Uterus (tissue), 2 donors: ENCODE results near the gene IRF2BPL.

Experiments used
- CTCF ChIP-seq, 4 experiments: fragments of 200-600 bp in 2 of 4; fragments of 450-650 bp in 2 of 4; sonication (generic) in 2 of 4; IDR thresholded peaks; one replicate each; pipeline ENCODE4 v1.5.1; 2016 to 2019; ENCODE audit warnings: antibody characterized with exemption in 4 of 4, mild to moderate bottlenecking in 2 of 4, moderate library complexity in 1 of 4
- POLR2A ChIP-seq, 2 donors: fragments of 450-650 bp; IDR thresholded peaks; one replicate each; pipeline ENCODE4 v1.6.1; 2016; ENCODE audit warnings: antibody characterized with exemption in 2 of 2, mild to moderate bottlenecking in 1 of 2, moderate library complexity in 1 of 2

GRCh38 chr14:77058117-77058516 lies 29.6 kb upstream of the IRF2BPL start:
- TF ChIP-seq POLR2A (IDR thresholded peaks at IDR 0.05) (no peak), CTCF (IDR thresholded peaks at IDR 0.05) (no peak)
